Activated CD4-positive, CD25-positive, alpha-beta regulatory T cell (primary cell): ENCODE data around the gene MCM6.
"Not testable (repeated sequence)": the region's sequence is repeated elsewhere in the genome, so short reads cannot be mapped to it uniquely, and the experiment has no call there.

Experiments
- DNase-seq, 4 experiments: peaks; one replicate each; lab custom pipeline; 2025; lab: John Stamatoyannopoulos, UW

The MCM6 gene

DNA sequence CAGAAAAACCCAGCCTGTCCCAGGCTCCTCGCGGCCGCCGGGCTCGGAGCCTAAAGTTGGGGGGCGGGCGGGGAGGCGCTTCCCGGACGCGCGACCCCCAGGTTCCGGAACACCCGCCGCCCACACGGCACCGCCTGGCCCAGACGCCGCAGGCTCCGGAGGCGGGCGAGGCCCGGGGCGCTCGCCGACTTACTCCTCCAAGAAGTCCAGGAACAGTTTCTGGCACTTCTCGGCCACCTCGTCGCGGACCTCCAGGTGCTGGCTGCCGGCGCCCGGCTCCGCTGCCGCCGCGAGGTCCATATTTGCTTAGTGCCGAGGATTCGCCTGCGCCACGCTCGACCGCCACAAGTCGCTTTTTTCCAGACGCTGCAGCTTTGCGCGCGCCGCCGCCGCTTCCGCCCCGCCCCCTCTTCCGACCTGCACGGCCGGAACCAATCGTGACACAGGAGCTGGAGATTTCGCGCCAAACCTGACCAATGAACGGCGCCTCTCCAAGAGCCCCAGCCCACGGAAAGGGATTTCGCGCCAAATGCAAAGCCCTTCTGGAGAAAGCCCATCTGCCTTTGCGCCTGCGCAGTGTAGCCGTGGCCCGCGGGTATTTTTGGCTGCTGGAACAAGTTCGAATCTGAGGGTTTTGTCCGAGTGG is at the start of gene MCM6:
MCM6 (minus strand) TSS at position 378 of the 646 bp plus-strand sequence; CDS start at position 300, 78 bp downstream.
- peak; percentile 92 to 96 (median 94) for DNase-seq

- no peak for DNase-seq
Measured at GRCh38 chr2:135925571-135925970, 49.3 kb upstream of the MCM6 start.

DNA sequence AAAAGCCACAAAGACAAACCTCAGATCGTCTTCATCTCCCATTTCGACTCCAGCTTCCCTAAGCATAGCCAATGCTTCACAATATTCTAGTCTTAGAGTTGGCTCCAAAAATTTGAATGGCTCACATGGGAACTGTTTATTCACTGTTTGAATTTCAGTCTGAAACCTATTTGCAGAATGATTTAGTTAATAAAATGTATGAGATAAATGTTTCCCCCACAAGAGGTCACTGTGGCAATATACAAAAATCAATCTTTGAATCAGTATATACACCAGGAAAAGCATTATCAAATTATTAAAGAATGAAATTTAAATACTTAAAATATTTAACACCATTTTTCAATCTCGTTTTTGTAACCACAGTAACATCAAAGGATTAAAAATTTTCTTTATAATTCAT is 40.0 kb upstream of the MCM6 start:
- DNase-seq, result peak in 1 of 4 experiments; percentile 1

DNA sequence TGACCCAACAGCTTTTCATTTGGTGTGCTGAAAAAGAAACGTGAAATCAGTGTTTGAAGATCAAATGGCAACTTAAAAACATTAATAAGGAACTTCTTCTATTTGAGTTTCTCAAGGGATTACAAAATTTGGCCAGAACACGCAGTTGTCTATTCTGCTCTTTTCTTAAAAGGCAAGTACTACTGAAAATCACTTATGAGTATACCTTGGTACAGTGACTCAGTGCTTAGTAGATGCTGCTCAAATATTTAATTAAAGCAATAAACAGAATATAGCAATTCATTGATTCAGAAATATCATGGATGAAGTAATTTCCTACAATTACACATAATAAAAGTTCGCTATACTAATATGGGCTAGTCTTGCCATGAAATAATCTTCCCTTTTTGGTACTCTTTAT is 38.2 kb upstream of the MCM6 start:
- DNase-seq, result no peak

- peak in 3 of 4 experiments; percentile 19 to 22 (median 19) for DNase-seq
Measured at GRCh38 chr2:135913727-135914365, 37.6 kb upstream of the MCM6 start.

DNA sequence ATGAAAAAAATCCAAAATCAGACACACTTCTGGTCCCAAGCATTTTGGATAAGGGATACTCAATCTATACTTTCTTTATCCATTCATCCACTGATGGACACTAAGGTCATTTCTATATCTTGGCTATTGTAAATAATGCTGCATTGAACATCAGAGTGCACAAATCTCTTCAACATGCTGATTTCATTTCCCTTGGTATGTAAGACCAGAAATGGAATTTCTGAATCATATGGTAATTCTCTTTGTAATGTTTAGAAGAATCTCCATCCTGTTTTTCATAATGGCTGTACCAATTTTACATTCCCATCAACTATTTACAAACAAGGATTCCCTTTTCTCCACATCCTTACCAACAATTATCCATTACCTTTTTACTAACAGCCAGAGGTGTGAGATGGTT is 33.7 kb upstream of the MCM6 start:
- DNase-seq, result no peak

DNA sequence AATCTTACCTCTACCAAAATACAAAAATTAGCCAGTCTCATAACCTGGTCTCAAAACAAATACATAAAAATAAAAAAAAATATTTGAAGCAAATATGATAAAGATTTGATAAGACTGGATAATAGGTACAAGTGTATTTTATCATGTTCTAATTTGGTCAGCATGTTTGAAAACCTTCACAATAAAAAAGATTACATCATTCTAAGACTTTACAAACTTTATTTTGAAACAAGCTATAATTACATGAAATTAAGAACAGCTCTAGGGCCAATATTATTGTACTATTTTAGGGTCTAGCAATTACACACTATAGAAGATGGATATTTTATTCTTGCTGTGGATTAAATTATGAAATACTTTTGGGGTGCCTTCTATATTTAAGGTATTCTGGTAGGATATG is 29.4 kb upstream of the MCM6 start:
- no peak for DNase-seq

- no peak for DNase-seq
Measured at GRCh38 chr2:135904341-135904989, 28.2 kb upstream of the MCM6 start.

DNA sequence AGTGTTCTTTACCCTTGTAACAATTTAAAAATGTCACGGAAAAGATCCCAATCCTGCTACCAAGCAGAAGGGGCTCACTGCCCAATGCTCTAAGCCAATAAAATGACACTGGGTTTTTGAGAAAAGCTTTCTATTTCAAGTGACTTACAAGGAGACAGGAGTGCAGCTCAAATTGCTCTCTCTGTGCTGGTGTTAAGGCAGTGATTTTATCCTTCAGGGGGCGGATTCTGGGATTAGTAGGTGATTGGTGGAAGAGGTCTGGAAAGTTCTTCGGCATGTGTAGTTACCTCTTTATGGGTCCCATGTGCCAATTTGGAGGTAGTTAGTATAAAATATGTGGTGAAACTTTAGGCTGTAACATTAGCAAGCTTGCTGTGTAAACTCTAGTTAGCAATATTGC is 27.4 kb upstream of the MCM6 start:
- DNase-seq, result no peak

DNA sequence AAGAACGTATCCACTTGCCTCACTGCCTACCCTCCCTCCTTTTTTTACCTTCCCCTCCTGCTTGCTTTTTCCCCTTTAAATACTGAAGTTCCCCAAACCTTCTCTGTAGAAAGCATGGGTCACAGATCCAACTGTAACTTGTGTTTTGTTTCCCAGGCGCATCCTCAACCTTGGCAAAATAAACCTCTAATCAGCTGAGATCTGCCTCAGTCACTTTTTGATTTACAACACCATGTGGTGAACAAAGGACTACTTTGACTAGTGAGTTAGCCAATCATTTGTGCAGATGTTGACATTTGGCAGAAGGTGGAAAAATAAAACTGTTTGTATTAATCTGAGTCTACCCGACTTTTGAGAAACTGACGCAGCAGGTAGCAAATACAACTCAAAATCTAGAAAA is 23.3 kb upstream of the MCM6 start:
- DNase-seq, result no peak

DNA sequence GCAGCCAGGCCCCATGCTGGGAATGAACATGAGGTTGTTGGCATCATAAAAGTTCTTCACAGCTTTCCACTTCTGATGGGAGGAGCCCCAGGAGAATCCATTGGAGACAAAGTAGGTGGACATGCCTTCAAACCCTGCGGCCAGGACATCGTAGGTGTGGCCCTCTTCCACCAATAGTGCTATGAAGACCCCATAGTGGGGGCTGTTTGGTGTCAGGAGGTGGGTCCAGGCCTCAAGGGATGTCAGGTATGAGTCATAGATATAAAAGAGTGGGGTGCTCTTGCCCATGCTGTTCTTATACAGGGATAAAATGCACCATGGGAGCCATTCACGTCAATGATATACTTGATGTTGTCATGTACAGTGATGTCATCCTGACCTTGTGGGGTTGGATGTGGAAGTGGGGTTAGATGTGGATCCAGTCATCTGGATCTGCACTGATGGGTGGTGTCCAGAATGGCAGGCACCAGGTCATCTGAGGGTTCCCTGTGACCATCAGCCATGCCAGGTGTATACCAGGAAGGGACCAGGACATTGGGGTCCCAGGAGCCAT is 22.1 kb upstream of the MCM6 start:
- no peak for DNase-seq

DNA sequence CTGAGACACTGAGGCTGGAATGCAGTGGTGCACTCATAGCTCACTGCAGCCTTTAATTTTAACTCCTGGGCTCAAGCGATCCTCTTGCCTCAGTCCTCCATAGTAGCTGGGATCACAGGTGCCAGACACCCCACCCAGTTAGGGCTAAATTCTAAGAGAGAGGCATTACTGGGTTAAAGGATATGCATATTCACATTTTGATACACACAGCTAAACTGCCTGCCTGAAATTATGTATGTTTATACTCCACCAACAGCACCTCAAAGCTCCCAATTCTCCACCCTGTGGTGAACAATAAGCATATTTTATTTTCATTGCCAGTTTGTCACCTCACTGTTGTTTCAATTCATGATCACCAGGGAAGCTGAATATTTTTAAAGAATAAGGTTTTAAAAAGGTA is 18.7 kb upstream of the MCM6 start:
- DNase-seq, result no peak

DNA sequence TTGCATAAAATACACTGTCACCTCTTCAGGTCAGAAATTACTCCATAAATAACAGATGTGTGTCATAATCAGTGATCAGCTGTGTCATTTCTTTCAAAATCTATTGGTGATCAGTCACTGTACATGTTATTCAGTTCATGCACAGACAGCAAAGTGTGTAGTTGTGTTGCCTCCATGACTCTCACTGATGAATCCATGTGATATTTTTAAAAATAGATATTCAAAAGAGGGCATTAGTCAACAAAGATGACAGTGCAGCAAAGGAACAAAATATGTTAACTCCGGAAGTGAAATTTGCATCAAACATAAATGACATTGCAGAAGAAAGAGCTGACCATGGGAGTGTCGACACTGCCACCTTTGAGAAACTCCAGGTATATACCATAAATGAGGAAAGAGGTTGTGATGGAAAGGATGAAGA is 17.1 kb upstream of the MCM6 start:
- DNase-seq, result no peak

- DNase-seq, result no peak
Measured at GRCh38 chr2:135890835-135891234, 14.6 kb upstream of the MCM6 start.

DNA sequence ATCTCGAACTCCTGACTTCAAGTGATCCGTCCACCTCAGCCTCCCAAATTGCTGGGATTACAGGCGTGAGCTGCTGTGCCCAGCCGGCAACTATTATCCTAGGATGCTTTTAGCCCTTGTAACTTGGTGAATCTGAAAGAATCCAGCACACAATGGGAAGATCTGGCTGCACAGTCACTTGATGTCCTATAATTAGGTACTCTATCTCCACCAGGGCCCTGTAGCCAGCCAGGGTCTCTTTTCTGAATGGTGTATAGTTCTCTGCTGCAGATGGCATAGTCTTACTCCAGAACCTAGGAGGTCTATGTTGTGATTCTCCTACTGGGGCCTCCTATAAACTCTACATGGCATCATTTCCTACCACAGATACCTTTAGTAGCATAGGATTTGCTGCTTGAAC is 13.9 kb upstream of the MCM6 start:
- DNase-seq, result no peak

DNA sequence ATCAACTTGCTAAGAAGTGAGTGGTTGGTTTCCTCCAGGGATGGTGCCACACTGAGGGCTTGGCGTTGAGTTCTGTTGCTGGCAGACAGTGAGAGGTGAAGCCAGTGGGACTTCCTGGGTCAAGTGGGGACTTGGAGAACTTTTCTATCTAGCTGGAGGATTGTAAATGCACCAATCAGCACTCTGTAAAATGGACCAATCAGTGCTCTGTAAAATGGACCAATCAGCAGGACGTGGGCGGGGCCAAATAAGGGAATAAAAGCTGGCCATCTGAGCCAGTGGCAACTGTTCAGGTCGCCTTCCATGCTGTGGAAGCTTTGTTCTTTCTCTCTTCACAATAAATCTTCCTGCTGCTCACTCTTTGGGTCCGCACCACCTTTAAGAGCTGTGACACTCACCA is 12.3 kb upstream of the MCM6 start:
- DNase-seq, result not testable (repeated sequence)

DNA sequence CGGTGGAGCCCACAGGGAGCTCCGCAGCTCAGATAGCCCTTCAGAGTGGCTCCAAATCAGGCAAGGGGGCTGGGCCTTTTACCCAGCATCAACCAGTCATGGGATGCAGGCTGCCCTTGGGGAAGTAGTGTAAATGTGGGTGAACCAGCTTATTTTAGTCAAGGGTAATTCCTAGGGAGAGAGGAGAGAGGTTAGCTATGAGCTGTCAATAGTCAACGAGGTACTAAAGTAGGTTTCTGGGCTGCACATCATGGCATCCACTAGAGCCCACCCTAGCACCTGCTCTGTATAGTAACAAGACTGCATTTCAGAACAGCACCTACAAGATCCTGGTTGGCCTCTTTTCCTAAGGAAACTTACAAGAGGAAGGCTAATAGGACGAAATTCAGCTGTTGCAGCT is 9.5 kb upstream of the MCM6 start:
- DNase-seq, result no peak

- DNase-seq, result no peak
Measured at GRCh38 chr2:135882415-135882814, 6.2 kb upstream of the MCM6 start.

- not testable (repeated sequence) for DNase-seq
Measured at GRCh38 chr2:135876770-135877169, 527 bp upstream of the MCM6 start.

- DNase-seq, result peak; percentile 35 to 60 (median 55)
Measured at GRCh38 chr2:135875491-135876065, 665 bp downstream of the MCM6 start.

GRCh38 chr2:135874777-135875365 is 1.4 kb downstream of the MCM6 start:
- no peak for DNase-seq

GRCh38 chr2:135870571-135870970 is 5.7 kb downstream of the MCM6 start:
- no peak for DNase-seq
